CD4-positive, alpha-beta memory T cell (primary cell): Measurements from ENCODE around the gene SETD1A. TPM values are rescaled to one million over a fixed set of nuclear protein-coding genes. Genes with fewer than 3 reads are reported as not detected.
A peak's percentile ranks its signal among the peaks of the same experiment; 100 is the strongest.

Source experiments
- CTCF ChIA-PET: fragments of 350-600 bp; sonication (Branson Sonifier 250); formaldehyde crosslinking; loops from one replicate; lab custom pipeline; 2021; ENCODE audit warnings: inconsistent platforms; ENCODE audit not compliant: partially characterized antibody; lab: Charles Lee
- POLR2A ChIA-PET: fragments of 350-600 bp; sonication (Branson Sonifier 250); formaldehyde crosslinking; loops from one replicate; lab custom pipeline; 2021; ENCODE audit not compliant: partially characterized antibody; lab: Charles Lee
- DNase-seq, 5 donors: peaks; one replicate each; pipeline versions ENCODE4 v3.0.0 to v3.0.0-alpha.2; 2020 to 2022; ENCODE audit warnings: mixed read lengths in 1 of 5
- H3K27ac ChIP-seq: one replicate; pipeline ENCODE4 v1.7.0; 2013; ENCODE audit warnings: low read depth, low read length
- H3K27me3 ChIP-seq: 2 replicates; pipeline ENCODE4 v1.7.0; 2013; ENCODE audit warnings: mild to moderate bottlenecking, low read length, moderate library complexity; ENCODE audit not compliant: insufficient read depth
- H3K36me3 ChIP-seq: 2 replicates; pipeline ENCODE4 v1.7.0; 2013; ENCODE audit warnings: mild to moderate bottlenecking, low read length, moderate library complexity; ENCODE audit not compliant: insufficient read depth
- H3K4me1 ChIP-seq: 2 replicates; pipeline ENCODE4 v1.7.0; 2013; ENCODE audit warnings: mild to moderate bottlenecking, low read length, moderate library complexity; ENCODE audit not compliant: insufficient read depth
- H3K4me3 ChIP-seq, 2 donors: one replicate each; pipeline ENCODE4 v1.7.0; 2013; ENCODE audit warnings: low read length in 2 of 2, mild to moderate bottlenecking in 1 of 2
- H3K9me3 ChIP-seq, 2 donors: one replicate each; pipeline ENCODE4 v1.7.0; 2013; ENCODE audit warnings: low read length in 2 of 2, control low read depth in 1 of 2; ENCODE audit not compliant: control insufficient read depth in 1 of 2
- H3K27ac Mint-ChIP-seq, 7 donors: one replicate each; pipeline ENCODE4 v1.8.0; 2020 to 2021; ENCODE audit warnings: mixed read lengths in 7 of 7, mild to moderate bottlenecking in 6 of 7, inconsistent platforms in 3 of 7, moderate library complexity in 3 of 7
- H3K27me3 Mint-ChIP-seq, 2 donors: one replicate each; pipeline ENCODE4 v1.8.0; 2020 to 2021; ENCODE audit warnings: mixed read lengths in 2 of 2
- H3K36me3 Mint-ChIP-seq, 2 donors: one replicate each; pipeline ENCODE4 v1.8.0; 2020 to 2021; ENCODE audit warnings: mixed read lengths in 2 of 2, inconsistent platforms in 1 of 2, mild to moderate bottlenecking in 1 of 2
- H3K4me1 Mint-ChIP-seq, 4 donors: one replicate each; pipeline ENCODE4 v1.8.0; 2020 to 2021; ENCODE audit warnings: mixed read lengths in 4 of 4, mild to moderate bottlenecking in 1 of 4
- H3K4me3 Mint-ChIP-seq, 8 donors: one replicate each; pipeline ENCODE4 v1.8.0; 2020 to 2021; ENCODE audit warnings: mixed read lengths in 8 of 8, mild to moderate bottlenecking in 7 of 8, moderate library complexity in 6 of 8, inconsistent platforms in 3 of 8
- H3K9me3 Mint-ChIP-seq, 8 donors: one replicate each; pipeline ENCODE4 v1.8.0; 2020 to 2021; ENCODE audit warnings: mixed read lengths in 8 of 8, mild to moderate bottlenecking in 5 of 8, inconsistent platforms in 3 of 8, moderate library complexity in 1 of 8
- intact Hi-C: fragments of 100-400 bp; cut with micrococcal nuclease; formaldehyde crosslinking; loops from one replicate; pipeline ENCODE4 v1.15.1; 2023
- polyA plus RNA-seq, 2 donors: library from polyadenylated mRNA; unstranded; fragments of 300-500 nt; fragmentation: Illumina TruSeq; gene quantifications; one replicate each; pipeline ENCODE4 v1.2.3, GENCODE V29; 2021
- total RNA-seq, 2 experiments: library from RNA; stranded (reverse); gene quantifications; one replicate each; pipeline ENCODE4 v1.2.3, GENCODE V29; 2021

SETD1A gene
- total and polyA plus RNA-seq, 4 experiments from 2014 or later, result 5.6 to 33.2 (median 32.1) TPM; not detected in 1

DNA sequence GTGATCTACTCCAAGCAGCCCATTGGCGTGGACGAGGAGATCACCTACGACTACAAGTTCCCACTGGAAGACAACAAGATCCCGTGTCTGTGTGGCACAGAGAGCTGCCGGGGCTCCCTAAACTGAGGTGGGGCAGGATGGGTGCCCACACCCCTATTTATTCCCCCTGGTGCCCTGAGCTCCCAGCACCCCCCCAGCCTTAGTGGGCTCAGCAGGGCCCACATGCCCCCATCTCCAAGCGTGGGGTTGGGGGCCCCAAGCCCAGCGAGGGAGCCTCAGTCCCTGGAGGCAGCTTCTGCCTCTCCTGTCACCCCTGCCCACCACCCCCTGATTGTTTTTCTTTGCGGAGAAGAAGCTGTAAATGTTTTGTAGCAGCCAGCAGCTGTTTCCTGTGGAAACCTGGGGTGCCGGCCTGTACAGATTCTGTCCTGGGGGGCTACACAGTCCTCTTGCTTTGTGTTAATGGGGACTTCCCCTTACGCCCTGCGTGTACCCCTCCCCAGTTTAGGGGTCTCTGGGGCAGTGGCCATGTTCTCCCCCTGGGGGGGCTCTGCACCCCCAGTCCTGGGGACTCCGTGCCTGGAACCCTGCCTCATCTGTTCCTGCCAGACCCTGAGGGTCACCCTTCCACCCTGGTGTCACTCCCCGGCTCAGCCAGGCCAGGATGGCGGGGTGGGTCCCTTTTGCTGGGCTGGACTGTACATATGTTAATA, 26.5 kb downstream of the SETD1A start:
- H3K27ac ChIP-seq, result no peak overlapping the region
- no peaks in the 10 kb centered on the region for H3K9me3 ChIP-seq
- no peaks in the 10 kb centered on the region for H3K27me3 ChIP-seq
- DNase-seq, result no peak
- H3K9me3 Mint-ChIP-seq, result no peaks in the 10 kb centered on the region
- no peaks in the 10 kb centered on the region for H3K27me3 Mint-ChIP-seq
- no peak overlapping the region for H3K4me3 Mint-ChIP-seq
- H3K36me3 Mint-ChIP-seq, result peaks cover 9 to 27% of the 10 kb centered on the region in 2 donors
- peaks cover 9% of the 10 kb centered on the region for H3K36me3 ChIP-seq
- ChIA-PET POLR2A (interaction anchor here (1.0 to 2.3 kb wide), 5 partner anchors 110 to 886 kb away, joined by 3 to 10 read pairs (median 3); partner anchors contain the start of genes FUS and VKORC1), CTCF (interaction anchor here (0.6 to 4.5 kb wide), 24 partner anchors 10 to 884 kb away, joined by 3 to 49 read pairs (median 4); partner anchors contain the start of genes KAT8, ZNF646, ZNF668 and ZNF843)
- no peak overlapping the region for H3K4me3 ChIP-seq
- peak overlapping the region in 1 of 7 donors; percentile 61 for H3K27ac Mint-ChIP-seq
- H3K4me1 ChIP-seq, result peaks cover 6% of the 10 kb centered on the region
- peaks cover 0 to 6% (median 0%) of the 10 kb centered on the region in 4 donors for H3K4me1 Mint-ChIP-seq
- intact Hi-C loops, result no loop called here

DNA sequence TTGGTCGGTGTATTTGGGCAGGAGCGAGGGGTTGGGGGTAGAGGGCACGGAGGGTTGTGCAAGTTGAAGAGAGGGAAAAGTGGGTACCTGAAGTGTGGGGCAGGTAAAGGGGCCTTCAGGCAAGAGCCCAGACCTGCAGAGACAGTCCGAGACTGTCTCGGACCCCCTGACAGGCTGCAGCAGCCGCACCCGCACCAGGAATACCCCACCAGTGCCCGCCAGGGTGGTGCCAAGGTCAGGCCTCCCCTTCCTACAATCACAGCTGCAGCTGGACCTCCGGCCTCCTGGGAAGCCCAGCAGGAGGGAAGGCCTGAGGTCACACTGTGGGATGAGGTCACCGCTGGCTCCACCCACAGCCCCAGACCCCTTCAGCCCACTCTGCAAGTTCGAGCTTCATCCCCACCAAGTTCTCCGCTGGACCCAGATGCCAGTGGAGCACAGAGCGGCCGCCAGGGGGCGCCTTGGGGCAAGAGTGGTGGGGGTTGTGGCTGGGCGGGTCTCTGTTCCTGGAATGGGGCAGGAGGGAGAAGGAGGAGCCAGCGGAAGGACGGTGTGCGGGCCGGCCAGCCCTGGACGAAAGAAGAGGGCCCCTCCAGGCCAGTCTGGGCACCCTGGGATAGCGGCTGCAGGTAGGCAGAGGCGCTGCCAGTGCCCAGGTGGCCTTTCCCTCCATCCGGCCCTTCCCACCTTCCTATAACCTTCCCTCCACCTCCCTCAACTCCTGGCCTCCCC, 27.3 kb downstream of the SETD1A start, which contains the start of gene HSD3B7:
Gene HSD3B7 (plus strand): TSS at position 539 of the 732 bp plus-strand sequence. CDS start 452 bp downstream, outside the sequence.
- Mint-ChIP-seq H3K4me1 (peaks cover 0 to 6% (median 0%) of the 10 kb centered on the region in 4 donors), H3K36me3 (peaks cover 9 to 27% of the 10 kb centered on the region in 2 donors), H3K27me3 (no peaks in the 10 kb centered on the region), H3K27ac (peak within 1 kb of the TSS in 2 of 7 donors; percentile 63 to 66), H3K4me3 (no peak within 1 kb of the TSS), H3K9me3 (no peaks in the 10 kb centered on the region)
- H3K4me3 ChIP-seq, result no peak within 1 kb of the TSS
- intact Hi-C loops, result loop anchor here (1.0 kb wide), 2 partner anchors 111 to 157 kb away; no protein-coding TSS in a partner anchor
- H3K27ac ChIP-seq, result no peak within 1 kb of the TSS
- ChIA-PET CTCF (interaction anchor here (0.5 to 4.5 kb wide), 26 partner anchors 9 to 884 kb away, joined by 3 to 49 read pairs (median 4); partner anchors contain the start of genes KAT8, ZNF646, ZNF668 and ZNF843), POLR2A (interaction anchor here (1.0 to 2.3 kb wide), 4 partner anchors 88 to 885 kb away, joined by 3 to 10 read pairs (median 4); no protein-coding TSS in a partner anchor)
- peaks cover 6% of the 10 kb centered on the region for H3K4me1 ChIP-seq
- no peaks in the 10 kb centered on the region for H3K9me3 ChIP-seq
- H3K36me3 ChIP-seq, result peaks cover 9% of the 10 kb centered on the region
- no peaks in the 10 kb centered on the region for H3K27me3 ChIP-seq
- DNase-seq, result peak; percentile 60 to 76 (median 65)

DNA sequence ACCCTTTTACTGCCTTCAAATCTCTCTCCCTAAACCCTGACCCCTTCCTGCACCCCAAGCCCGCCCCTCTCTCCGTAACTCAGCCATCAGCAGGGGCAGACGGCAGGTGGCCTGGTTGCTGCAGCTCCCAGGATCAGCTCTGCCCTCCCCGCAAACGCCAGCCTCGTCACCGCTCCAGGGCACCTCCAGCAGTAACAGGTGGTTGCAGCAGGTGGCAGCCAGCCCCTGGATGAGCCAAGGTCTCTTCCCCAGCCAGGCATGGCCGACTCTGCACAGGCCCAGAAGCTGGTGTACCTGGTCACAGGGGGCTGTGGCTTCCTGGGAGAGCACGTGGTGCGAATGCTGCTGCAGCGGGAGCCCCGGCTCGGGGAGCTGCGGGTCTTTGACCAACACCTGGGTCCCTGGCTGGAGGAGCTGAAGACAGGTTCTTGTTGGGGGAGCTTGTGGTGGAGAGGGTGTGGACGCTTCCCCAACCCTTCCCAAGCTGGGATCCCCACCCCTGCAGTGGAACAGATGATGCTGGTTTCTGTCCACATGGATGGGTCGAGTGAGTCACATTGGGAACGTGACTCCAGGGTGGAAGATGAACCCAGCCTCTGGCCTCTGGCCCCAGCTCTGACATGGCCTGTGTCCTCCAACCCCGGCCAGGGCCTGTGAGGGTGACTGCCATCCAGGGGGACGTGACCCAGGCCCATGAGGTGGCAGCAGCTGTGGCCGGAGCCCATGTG, 28.0 kb downstream of the SETD1A start:
- Histone ChIP-seq H3K27me3 (no peaks in the 10 kb centered on the region), H3K9me3 (no peaks in the 10 kb centered on the region), H3K4me1 (peaks cover 6% of the 10 kb centered on the region), H3K36me3 (peaks cover 9% of the 10 kb centered on the region), H3K4me3 (no peak overlapping the region), H3K27ac (no peak overlapping the region)
- peak overlapping the region in 2 of 7 donors; percentile 63 to 66 for H3K27ac Mint-ChIP-seq
- intact Hi-C loops, result loop anchor here (1.0 kb wide), 2 partner anchors 111 to 157 kb away; no protein-coding TSS in a partner anchor
- no peaks in the 10 kb centered on the region for H3K9me3 Mint-ChIP-seq
- peaks cover 0 to 6% (median 0%) of the 10 kb centered on the region in 4 donors for H3K4me1 Mint-ChIP-seq
- no peak overlapping the region for H3K4me3 Mint-ChIP-seq
- H3K36me3 Mint-ChIP-seq, result peaks cover 9 to 23% of the 10 kb centered on the region in 2 donors
- DNase-seq, result no peak
- ChIA-PET POLR2A (interaction anchor here (0.6 to 2.3 kb wide), 5 partner anchors 11 to 883 kb away, joined by 3 to 10 read pairs (median 4); no protein-coding TSS in a partner anchor), CTCF (interaction anchor here (0.5 to 4.5 kb wide), 26 partner anchors 8 to 883 kb away, joined by 3 to 49 read pairs (median 4); partner anchors contain the start of genes KAT8, ZNF646, ZNF668 and ZNF843)
- H3K27me3 Mint-ChIP-seq, result no peaks in the 10 kb centered on the region

DNA sequence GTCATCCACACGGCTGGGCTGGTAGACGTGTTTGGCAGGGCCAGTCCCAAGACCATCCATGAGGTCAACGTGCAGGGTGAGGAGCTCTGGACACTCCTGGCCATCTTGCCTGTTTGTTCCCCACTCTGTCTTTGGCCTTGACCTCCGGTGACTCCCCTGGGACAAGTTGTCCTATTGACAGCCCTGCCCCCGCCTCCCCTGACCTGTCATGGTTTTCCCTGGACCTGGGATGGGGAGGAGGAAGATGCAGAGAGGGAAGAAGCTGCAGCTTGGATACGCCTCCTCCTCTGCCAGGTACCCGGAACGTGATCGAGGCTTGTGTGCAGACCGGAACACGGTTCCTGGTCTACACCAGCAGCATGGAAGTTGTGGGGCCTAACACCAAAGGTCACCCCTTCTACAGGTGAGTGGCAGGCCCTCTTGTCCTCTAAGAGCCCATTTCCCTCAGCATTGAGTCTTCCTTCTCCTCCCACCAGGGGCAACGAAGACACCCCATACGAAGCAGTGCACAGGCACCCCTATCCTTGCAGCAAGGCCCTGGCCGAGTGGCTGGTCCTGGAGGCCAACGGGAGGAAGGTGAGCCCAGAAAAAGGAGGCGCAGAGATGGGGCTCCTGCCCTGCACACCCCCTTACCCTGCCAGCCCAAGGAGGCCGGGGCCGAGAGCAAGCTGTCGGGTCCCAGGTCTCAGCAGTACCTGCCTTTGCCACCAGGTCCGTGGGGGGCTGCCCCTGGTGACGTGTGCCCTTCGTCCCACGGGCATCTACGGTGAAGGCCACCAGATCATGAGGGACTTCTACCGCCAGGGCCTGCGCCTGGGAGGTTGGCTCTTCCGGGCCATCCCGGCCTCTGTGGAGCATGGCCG, 28.8 kb downstream of the SETD1A start:
- H3K4me3 Mint-ChIP-seq, result no peak overlapping the region
- H3K27ac Mint-ChIP-seq, result no peak overlapping the region

DNA sequence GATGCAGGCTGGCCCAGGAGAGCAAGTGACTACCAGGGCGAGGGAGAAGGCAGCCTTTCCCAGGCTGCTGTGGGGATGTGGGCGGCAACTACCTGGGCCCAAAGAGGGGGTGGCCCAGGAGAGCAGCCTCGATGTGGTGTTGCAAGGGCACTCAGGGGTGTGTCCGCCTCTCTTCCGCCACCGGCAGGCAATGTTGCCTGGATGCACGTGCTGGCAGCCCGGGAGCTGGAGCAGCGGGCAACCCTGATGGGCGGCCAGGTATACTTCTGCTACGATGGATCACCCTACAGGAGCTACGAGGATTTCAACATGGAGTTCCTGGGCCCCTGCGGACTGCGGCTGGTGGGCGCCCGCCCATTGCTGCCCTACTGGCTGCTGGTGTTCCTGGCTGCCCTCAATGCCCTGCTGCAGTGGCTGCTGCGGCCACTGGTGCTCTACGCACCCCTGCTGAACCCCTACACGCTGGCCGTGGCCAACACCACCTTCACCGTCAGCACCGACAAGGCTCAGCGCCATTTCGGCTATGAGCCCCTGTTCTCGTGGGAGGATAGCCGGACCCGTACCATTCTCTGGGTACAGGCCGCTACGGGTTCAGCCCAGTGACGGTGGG, 30.1 kb downstream of the SETD1A start:
- Mint-ChIP-seq H3K9me3 (no peaks in the 10 kb centered on the region), H3K4me3 (no peak overlapping the region), H3K4me1 (peaks cover 0 to 3% (median 0%) of the 10 kb centered on the region in 4 donors), H3K27me3 (no peaks in the 10 kb centered on the region), H3K27ac (no peak overlapping the region), H3K36me3 (peaks cover 7 to 11% of the 10 kb centered on the region in 2 donors)
- Histone ChIP-seq H3K9me3 (no peaks in the 10 kb centered on the region), H3K4me3 (no peak overlapping the region), H3K27ac (no peak overlapping the region), H3K36me3 (peaks cover 6% of the 10 kb centered on the region), H3K27me3 (no peaks in the 10 kb centered on the region), H3K4me1 (peaks cover 6% of the 10 kb centered on the region)
- no peak for DNase-seq
- intact Hi-C loops, result no loop called here
- CTCF ChIA-PET, result interaction anchor here (0.9 to 4.4 kb wide), 2 partner anchors 112 to 881 kb away, joined by 4 to 29 read pairs; no protein-coding TSS in a partner anchor
- POLR2A ChIA-PET, result no interaction called here

More for the DNA sequence above, 28.8 kb downstream of the SETD1A start:
- no peaks in the 10 kb centered on the region for H3K27me3 ChIP-seq
- H3K4me1 ChIP-seq, result peaks cover 6% of the 10 kb centered on the region
- CTCF ChIA-PET, result interaction anchor here (0.6 to 4.5 kb wide), 20 partner anchors 9 to 882 kb away, joined by 3 to 49 read pairs (median 4); partner anchors contain the start of genes KAT8, ZNF646, ZNF668 and ZNF843
- peaks cover 9 to 21% of the 10 kb centered on the region in 2 donors for H3K36me3 Mint-ChIP-seq
- H3K27me3 Mint-ChIP-seq, result no peaks in the 10 kb centered on the region
- DNase-seq, result no peak
- H3K9me3 Mint-ChIP-seq, result no peaks in the 10 kb centered on the region
- intact Hi-C loops, result no loop called here
- H3K36me3 ChIP-seq, result peaks cover 6% of the 10 kb centered on the region
- H3K4me3 ChIP-seq, result no peak overlapping the region
- POLR2A ChIA-PET, result interaction anchor here (0.6 to 2.3 kb wide), 5 partner anchors 10 to 882 kb away, joined by 3 to 10 read pairs (median 4); no protein-coding TSS in a partner anchor
- H3K4me1 Mint-ChIP-seq, result peaks cover 0 to 6% (median 0%) of the 10 kb centered on the region in 4 donors
- H3K27ac ChIP-seq, result no peak overlapping the region
- H3K9me3 ChIP-seq, result no peaks in the 10 kb centered on the region
